Femur (tissue), 1 donor: ENCODE results near the gene HGD.

ENCODE experiments used
- DNase-seq: peaks from one replicate; pipeline ENCODE4 v3.0.0-alpha.2; 2017

HGD gene, protein sequence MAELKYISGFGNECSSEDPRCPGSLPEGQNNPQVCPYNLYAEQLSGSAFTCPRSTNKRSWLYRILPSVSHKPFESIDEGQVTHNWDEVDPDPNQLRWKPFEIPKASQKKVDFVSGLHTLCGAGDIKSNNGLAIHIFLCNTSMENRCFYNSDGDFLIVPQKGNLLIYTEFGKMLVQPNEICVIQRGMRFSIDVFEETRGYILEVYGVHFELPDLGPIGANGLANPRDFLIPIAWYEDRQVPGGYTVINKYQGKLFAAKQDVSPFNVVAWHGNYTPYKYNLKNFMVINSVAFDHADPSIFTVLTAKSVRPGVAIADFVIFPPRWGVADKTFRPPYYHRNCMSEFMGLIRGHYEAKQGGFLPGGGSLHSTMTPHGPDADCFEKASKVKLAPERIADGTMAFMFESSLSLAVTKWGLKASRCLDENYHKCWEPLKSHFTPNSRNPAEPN

DNA sequence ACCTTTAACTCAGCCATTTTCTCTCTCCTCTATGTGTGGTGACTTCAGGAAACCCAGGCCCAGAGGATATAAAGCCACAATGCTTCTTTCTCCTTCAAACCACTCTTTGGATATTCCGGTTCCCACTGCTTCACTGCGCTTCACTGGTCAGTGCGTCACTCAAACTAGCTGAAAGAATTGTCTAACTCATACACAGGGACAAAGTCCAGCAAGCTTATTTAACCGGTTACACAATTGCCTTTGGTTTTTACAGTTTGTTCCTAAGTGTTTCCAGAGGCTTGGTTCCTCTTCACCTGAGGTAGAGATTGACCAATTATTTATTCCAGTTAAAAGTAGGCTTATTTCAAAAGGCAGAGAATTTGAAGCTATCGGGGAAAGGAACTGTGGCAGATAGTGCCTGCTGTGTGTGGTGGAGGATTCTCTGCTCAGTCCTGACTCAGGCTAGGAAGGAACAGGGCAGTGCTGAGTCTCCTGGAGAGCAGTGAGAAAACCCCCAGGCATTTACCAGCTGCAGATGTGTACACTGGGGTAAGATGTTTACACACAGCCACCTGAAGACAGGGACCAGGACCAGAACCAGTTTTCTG is at the start of gene HGD:
HGD (minus strand) TSS at position 145 of the 587 bp plus-strand sequence; CDS start at position 17, 128 bp downstream.
- DNase-seq, result no peak

DNA sequence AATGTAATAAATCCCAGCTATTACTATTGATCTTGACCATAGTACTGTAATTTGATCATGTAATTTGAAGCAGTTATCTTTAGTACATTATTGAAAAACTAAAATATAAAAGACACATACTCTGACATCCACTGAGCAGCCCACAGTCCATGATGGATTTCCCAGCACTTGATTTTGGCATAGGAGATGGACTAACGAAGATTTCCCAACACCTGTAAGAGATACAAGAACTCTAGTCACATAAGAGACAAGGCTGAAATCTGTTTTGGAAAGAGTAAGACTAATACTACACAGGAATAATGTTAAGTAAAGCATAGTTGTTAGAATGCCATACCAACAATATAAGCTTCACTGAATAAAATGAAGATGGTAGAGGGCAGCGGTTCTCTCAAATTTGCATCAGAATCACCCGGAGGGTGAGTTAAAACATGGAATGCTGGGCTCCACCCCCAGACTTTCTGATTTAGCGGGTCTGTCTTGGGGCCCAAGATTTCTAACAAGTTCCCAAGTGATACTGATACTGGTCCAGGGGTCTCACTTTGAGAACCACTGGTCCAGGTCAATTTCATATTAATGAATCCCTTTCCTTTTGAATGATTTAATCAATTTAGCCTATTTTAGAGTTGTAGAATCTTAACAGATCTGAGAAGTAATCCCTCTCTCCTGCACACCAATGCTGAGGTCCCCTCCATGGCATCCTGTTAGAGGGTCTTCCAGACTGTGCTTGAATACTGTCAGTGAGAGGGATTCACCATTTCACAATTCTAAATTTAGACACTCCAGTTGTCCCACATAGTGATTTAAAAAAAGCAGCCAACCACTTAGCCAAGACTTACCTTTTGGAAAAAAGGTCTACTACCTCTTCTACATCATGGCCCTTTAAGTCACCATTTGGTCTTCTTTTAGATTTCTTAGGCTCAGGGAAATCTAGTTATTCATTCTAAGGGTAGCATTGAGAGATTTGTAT is 48.8 kb upstream of the HGD start:
- no peak for DNase-seq

DNA sequence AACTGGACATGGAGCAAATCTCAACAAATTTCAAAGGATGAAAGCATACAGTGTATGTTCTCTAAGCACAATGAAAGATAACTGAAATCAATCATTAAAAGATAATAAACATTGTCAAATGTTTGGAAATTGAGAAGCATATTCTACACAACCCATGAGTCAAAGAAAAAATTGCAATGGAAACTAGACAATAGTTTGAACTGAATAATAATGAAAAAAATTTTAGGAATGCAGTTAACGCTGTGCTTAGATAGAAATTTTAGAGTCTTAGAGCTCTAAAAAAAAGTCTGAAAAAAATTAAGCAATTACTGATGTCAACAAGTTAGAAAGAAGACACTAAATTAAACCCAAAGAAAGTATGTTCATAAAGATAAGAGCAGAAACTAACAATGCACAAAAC is 44.8 kb upstream of the HGD start:
- DNase-seq, result no peak

DNA sequence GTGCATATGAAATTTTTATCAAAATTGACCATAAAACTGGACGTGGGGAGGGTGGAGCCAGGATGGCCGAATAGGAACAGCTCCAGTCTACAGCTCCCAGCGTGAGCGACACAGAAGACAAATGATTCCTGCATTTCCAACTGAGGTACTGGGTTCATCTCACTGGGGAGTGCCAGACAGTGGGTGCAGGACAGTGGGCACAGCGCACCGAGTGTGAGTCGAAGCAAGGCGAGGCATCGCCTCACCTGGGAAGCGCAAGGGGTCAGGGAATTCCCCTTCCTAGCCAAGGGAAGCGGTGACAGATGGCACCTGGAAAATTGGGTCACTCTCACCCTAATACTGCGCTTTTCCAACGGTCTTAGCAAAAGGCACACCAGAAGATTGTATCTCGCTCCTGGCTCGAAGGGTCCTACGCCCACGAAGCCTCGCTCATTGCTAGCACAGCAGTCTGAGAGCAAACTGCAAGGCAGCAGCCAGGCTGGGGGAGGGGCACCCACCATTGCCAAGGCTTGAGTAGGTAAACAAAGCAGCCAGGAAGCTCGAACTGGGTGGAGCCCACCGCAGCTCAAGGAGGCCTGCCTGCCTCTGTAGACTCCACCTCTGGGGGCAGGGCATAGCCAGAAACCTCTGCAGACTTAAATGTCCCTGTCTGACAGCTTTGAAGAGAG is 37.3 kb upstream of the HGD start:
- peak; percentile 26 for DNase-seq

DNA sequence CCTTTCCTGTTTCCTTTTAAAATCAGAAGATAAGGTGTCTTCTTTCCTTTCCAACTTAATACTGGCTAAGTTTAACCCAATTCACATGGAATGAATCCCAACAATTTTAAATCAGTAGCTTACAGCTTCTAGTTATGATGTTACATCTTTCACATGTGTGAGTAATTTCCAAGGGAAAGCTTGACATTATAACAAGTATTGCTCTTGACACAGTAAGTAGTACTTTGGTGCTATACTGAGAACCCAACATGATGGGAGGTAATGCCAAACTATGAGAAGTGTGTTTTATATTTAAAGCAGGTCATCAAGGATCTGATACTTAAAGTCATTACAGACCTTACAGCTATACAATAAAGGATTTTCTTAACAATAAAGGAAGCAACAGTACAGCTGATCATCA is 31.2 kb upstream of the HGD start:
- DNase-seq, result no peak

DNA sequence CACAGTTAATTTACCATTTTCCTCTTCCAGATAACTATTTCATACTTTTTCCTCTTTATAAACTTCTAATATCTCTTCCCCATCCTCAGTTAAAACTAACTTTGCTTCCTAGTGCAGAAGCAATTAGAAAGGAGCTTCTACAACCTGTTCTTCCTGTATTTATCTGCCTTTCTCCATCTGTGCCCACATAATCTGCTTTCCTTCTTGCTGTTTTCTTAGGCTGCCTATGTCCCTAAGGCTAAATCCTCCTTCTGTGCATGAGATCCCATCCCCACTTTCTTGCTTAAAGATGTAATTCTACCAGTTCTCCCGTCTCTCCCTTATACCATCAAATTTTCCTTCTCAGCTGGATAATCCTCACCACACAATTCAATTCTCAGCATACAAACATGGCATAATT is 28.3 kb upstream of the HGD start:
- no peak for DNase-seq

DNA sequence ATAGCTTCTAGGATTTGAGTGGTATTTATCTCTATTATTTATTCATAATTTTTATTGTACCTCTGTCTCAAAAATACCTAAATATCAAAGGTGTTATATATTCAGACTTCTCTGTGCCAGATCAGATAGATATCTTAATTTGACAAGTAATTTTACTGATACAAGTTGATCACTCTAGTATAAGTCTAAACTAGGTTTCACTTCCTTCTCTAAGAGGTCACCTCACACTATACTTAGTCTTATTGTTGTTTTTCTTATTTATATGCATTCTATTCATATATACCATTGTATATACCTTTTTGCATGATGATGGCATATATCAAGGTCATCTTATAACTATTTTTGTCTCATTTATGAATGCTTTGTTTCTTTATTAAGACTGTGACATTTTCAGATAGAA is 26.4 kb upstream of the HGD start:
- DNase-seq, result no peak

DNA sequence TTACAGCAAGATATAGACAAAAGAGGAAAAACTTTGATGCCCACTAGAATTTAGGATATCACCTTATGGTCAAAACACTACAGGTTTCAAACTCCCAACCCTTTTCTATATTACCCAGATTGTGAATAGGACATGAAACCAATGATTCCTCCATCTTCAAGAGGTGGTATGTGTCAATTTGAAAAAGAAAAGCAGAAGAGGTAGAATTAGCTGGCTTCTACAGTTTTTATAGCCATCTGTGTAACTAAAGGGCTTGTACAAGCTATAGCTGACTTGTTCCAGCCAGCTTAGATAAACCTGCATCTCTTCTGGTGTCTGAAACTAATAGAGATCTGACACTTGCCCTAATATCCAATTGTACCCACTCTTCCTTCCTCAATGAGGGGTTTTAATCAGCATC is 24.9 kb upstream of the HGD start:
- no peak for DNase-seq

DNA sequence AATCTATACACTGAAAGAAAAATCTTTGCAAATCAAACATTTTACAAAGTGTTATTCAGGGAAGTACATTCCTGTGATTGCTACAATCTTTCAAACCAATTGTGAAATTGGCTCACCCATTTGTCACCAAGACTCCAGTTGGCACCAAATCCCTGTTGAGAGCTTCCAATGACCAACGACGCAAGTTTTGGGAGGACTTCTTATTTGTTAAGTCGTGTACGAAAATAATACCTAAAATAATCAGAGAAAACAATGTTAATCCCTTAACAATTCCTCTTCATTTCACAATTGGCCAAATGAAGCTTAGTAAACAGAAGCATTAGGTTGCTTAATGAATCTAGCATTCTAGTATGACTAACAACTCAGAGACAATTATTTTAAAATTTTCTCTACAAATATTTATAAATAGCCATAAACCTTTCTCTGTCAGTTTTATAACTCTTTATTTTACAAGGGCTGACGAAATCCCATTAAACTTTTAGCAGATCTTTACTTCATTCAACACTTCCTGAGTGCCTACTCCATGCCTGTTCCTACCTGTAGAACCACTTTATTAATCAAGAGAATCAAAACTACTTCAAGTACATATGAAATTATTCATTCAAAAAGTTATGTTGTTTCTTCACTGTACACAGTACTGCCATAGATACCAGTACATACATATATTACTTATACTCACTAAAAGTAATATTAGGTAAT is 24.0 kb upstream of the HGD start:
- DNase-seq, result no peak

DNA sequence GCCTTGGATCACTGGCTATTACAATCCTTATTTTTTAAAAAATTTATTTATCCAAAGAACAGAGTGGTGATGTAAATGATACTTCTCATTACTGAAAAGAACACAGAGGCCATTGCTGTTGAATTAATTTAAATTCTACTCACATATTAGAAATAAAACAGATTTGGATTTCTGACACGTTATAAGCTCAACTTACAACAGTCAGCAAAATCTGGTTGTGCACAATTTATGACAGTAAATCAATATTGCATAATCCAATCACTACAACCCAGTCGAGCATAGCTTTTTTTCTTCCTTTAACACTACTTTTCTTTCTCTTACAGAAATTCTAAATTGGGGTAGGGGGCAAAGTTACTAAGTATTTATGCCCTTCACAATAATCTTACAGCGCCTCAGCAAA is 17.3 kb upstream of the HGD start:
- DNase-seq, result no peak

DNA sequence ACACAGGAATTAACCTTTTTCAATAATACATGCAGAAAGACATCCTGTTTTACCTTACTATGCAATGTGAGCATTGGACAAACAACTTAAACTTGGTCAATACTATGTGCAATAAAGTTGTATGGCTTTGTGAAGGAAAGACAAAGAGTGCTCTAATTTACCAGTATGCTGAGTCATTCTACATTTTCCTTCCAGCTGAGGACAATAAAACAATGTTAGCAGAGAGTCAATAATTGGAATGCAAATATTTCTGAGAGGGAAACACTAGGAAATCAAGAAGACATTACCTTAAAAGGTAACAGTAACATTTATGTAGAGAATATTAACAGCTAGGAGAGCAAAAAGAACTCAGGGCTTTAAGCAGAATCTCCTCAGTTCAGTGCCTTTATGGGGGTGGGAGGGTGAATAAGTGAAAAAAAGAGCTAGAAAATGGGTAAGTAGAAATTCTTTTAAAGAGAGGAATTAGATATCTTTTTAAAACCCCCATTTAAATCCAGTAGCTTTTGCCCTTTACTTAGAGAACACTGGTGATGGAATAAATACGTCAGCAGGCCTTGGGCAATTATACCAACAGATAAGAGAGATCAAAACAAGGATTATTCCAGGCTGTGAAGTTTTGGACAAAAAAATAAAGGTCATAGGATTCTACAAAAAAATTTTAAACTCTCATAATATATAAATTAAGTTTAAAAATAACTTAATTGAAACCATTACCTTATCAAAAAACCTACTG is 11.6 kb upstream of the HGD start:
- no peak for DNase-seq

DNA sequence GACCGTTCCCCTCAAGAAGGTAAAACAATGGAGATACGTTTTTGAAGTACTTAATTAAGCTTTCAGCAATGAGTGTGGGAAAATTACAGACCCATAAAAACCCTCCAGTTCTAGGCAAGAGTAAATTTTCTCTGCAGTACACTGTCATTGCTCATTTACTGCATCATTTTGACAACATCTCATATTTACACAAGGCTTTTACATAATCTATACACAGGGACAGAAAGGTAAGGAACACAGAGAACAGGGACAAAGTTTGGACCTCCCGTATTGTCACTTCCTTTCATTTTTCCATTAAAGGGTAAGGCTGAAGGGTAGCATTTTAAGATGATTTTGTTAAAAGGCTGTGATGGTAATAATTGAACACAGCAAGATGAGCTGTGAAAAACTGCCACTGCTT is 7.4 kb upstream of the HGD start:
- DNase-seq, result no peak

DNA sequence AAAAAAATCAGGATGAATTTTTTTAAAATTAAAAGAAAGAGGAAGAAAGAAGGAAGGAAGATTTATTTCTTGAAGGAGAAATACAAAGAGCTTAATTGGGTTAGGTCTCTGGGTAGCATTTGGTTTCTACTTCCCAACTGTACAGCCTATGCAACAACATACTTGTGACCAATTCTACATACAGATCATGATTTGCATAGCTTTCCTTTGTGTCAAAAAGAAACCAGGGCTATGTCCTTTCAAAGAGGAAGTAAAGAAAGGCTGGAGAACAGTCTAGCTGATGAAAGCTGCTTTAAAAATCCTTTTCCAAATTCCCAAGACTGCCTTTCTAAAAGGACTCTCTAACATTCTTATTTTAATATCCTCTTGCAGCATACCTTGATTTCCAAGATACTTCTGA is 6.1 kb upstream of the HGD start:
- DNase-seq, result no peak

DNA sequence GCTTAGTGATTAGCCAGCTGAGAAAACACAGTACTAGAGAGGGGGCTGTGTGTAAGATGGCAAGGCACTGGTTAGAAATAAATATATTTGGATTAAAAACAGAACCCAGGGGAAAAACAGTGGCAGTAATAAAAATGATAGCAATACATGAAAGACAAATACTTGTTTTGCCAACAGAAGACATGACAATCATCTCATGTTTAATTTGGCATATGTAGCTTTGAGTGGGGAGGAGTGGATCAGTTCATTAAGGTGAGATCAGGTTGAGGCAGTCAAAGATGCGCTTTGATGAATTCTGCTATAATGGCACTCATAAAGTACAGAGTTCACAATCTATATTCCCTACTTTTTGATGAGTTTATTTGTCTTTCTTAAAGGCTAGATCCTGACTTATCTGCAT is 3.4 kb upstream of the HGD start:
- DNase-seq, result no peak

DNA sequence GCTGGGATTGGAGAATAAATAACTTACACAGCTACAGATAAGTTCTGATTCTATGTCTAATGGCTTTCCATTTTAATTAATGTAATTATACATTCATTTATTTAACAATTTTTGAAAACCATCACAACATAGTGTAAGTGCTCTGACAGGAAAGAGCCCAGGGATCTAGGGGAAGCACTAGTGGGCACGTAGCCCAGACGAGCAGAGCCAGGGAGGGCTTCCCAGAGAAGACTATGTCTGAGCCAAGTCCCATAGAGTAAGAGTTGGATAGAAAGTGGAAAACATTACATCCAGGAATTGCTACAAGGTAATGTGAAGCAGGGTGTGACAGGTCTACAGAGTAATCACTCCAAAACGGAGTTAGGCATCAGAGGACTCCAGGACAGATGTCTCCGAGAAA is 2.9 kb upstream of the HGD start:
- no peak for DNase-seq

DNA sequence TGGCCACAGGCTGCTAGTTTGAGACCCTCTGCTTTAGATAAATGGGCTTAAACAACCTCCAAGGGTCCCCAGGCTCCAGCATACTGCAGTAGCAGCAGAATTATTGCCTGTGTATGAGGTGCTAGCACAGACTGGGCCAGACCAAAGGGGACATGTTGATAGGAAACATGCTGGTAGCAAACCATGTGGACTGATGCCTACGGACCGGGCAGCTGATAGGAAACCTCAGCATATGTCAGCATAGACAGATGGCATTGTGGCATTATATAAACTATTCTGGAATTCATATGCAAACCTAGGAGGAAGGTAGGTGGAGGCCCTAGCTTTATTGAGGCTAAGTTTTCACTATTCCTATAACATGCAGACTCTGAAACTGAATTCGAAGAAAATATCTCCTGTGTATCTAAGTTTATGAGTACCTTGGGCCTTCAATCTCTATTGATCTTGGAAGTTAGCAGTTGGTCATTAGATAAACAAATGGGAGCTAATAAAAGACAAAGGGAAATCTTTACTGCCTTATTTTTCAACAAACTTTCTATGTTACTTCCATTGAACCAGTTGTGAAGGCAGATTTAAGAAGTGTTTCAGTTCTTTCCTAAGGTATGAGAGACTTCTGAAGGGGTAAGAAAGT is 1.7 kb upstream of the HGD start:
- no peak for DNase-seq

DNA sequence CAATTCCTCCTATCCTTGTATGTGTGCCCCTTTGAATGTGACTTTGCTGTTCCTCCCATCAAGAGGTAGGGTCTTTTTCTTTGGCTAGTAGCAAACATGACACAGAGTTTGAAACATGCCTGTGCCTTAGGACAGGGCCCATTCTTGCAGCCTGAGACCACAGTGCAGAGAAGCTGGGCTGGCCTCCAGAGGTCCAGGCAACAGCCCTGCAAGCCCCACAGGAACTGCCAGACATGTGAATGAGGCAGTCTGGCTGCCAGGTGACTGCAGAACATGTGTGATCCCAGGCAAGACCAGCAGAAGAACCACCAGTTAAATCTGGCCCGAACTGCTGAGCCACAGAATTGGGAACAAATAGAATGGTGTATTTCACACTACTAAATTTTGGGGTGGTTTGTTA is 1.2 kb upstream of the HGD start:
- no peak for DNase-seq

DNA sequence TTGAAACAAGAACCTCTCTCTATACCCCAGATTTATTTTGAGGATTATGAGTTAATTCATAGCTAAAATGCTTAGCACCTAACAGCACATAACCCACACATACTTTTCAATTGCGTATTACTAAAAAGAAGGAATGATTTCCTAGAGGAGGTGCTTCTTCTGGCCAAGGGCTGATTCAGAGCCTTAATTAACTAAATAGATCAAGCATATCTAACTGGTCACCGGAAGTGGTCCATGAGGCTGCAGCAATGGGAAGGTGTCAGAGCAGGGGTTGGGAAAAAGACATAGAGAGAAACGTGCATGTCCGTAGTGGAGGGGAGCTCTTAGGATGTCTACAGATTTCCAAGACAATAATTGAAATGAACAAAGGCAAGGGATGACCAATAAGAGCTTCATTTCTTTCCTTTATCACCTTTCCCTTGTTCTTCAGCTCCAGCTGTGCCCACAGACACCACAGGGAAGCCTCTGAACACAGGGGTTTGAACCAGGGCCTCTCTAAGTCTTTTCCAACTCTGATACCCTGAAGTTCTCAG is 467 bp downstream of the HGD start:
- DNase-seq, result no peak

DNA sequence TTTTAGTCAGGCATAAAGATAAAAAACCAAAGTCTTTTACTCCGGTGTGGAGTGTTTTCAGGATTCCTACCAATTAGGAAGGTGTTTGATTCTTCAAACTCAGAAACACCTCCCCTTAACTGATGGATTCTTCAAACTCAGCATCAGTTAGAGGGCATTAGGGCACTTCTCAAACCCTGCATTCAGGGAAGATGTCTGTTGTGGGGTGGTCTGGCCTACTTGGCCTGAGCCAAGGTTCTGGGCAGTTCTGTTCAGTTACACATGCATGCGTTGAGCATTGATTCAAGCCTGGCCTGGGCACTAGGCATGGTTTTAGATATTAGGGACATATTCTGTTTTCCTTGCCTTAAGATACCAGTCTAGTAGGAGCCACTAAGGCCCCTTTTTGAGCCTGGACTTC is 1.0 kb downstream of the HGD start:
- no peak for DNase-seq

DNA sequence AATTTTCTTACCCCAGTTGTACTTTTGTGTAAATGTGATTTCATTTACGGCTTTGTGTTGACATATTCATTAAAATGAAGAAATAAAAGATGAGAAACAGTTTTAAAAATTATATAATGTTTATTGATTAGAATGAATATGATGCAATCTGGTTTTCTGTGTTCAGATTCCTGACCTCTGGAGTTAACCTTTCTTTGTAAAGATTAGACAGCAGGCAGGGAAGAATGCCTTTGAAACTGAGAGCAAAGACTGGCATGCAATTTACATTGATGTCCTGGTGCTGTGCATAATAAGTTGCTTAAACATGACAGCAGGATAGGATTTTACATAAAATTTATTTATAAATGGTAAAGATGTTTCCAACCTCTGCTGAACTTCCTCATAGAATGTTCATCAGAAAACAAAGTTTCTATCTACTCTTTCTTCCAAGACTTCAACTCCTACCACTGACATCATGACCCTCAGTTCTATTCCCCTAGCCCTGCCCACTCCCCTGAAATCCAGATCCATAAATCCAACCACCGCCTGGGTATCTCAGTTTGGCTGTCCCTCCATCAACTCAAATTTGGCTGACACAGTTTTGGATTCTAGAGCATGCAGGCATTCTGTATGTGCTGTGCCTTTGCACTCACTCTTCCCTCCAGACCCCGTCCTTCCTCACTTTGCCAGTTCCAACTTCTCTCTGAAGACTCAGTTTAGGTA is 1.7 kb downstream of the HGD start:
- no peak for DNase-seq
